ENCODE data around the gene DMTF1.
"Not testable (repeated sequence)": the region's sequence is repeated elsewhere in the genome, so short reads cannot be mapped to it uniquely, and the experiment has no call there.

DMTF1 gene

DNA sequence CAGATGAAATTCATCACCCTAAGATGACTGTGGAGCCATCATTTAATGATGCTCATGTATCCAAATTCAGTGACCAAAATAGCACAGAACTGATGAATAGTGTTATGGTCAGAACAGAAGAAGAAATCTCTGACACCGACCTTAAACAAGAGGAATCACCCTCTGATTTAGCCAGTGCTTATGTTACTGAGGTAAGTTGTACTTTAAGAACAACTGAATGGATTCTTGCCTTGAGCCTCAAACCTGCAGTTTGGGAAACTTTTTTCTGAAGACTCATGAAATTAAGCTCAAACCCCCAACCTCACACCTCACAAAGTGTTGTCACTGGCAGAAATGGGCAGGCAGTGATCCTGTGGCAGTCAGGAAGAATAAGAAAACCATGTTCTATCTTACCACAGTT lies 41.7 kb downstream of the DMTF1 start:
- no peak overlapping the region for H3K27ac ChIP-seq
- TF ChIP-seq, protein P1, sequence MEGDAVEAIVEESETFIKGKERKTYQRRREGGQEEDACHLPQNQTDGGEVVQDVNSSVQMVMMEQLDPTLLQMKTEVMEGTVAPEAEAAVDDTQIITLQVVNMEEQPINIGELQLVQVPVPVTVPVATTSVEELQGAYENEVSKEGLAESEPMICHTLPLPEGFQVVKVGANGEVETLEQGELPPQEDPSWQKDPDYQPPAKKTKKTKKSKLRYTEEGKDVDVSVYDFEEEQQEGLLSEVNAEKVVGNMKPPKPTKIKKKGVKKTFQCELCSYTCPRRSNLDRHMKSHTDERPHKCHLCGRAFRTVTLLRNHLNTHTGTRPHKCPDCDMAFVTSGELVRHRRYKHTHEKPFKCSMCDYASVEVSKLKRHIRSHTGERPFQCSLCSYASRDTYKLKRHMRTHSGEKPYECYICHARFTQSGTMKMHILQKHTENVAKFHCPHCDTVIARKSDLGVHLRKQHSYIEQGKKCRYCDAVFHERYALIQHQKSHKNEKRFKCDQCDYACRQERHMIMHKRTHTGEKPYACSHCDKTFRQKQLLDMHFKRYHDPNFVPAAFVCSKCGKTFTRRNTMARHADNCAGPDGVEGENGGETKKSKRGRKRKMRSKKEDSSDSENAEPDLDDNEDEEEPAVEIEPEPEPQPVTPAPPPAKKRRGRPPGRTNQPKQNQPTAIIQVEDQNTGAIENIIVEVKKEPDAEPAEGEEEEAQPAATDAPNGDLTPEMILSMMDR (IDR thresholded peaks at IDR 0.05): no peak

DNA sequence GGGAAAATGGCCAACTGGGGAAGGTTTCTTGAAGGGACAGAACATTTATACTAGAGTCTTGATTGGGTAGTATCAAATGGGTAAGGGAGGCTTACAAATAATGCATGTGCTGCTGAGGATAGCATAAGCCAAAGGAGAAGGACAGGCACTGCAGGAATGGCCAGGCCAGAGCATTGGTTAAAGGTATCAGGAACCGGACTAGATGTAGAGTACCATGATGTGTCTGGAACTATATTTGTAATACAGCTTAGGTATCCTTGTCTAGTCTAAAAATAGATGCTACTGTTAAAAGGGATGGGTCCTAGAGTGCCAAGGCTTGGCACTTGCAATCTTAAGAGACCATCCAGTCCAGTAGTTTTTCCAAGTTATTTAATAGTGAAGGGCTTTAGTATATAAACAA lies 47.0 kb downstream of the DMTF1 start:
- TF ChIP-seq, protein P1 (IDR thresholded peaks at IDR 0.05): no peak
- TF ChIP-seq ZFX (IDR thresholded peaks at IDR 0.05; ENCODE audit: borderline replicate concordance): no peak
- H3K27ac ChIP-seq: no peak overlapping the region

- no peak overlapping the region for H3K27ac ChIP-seq
- TF ChIP-seq, protein P1 (IDR thresholded peaks at IDR 0.05): no peak
- no peak for TF ChIP-seq ZFX (IDR thresholded peaks at IDR 0.05; ENCODE audit: borderline replicate concordance)
Observed at GRCh38 chr7:87199700-87200450, 47.6 kb downstream of the DMTF1 start.

DNA sequence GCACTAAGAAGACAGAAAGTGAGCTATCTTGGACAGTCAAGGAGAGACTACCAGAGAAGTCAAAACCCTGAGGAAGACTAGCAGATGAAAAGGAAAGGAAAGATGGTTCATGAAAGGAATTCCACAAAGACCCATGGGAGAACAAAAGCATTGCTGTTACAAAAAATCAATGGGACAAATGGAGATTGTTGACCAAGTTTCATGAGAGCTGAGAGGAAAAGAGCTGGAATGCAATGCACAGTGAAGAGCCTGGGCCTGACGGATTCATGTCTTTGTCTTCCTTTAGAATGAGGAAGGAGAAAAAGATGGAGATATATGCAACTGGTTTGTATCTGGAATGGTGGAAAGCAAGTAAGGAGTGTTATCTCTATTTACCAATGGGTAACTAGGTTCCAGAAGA lies 50.0 kb downstream of the DMTF1 start:
- H3K27ac ChIP-seq: no peak overlapping the region
- TF ChIP-seq, protein P1 (IDR thresholded peaks at IDR 0.05): no peak
- TF ChIP-seq ZFX (IDR thresholded peaks at IDR 0.05; ENCODE audit: borderline replicate concordance): no peak

GRCh38 chr7:87202705-87203104 lies 50.5 kb downstream of the DMTF1 start:
- no peak overlapping the region for H3K27ac ChIP-seq
- TF ChIP-seq, protein P1 (IDR thresholded peaks at IDR 0.05): no peak
- no peak for TF ChIP-seq ZFX (IDR thresholded peaks at IDR 0.05; ENCODE audit: borderline replicate concordance)

GRCh38 chr7:87203929-87204328 lies 51.7 kb downstream of the DMTF1 start:
- H3K27ac ChIP-seq: not testable (repeated sequence)

GRCh38 chr7:87204933-87205332 lies 52.7 kb downstream of the DMTF1 start:
- H3K27ac ChIP-seq: no peak overlapping the region
- no peak for TF ChIP-seq ZFX (IDR thresholded peaks at IDR 0.05; ENCODE audit: borderline replicate concordance)

- not testable (repeated sequence) for H3K27ac ChIP-seq
Observed at GRCh38 chr7:87205701-87206100, 53.4 kb downstream of the DMTF1 start.

GRCh38 chr7:87206361-87206760 lies 54.1 kb downstream of the DMTF1 start:
- no peak for TF ChIP-seq ZFX (IDR thresholded peaks at IDR 0.05; ENCODE audit: borderline replicate concordance)
- TF ChIP-seq, protein P1 (IDR thresholded peaks at IDR 0.05): no peak

More at GRCh38 chr7:87206361-87206760, 54.1 kb downstream of the DMTF1 start:
- no peak overlapping the region for H3K27ac ChIP-seq

All from 22Rv1 (cell line).